Prostate gland (tissue), 2 donors: Measurements from ENCODE around the gene RIPOR1. TPM values are rescaled to one million over a fixed set of nuclear protein-coding genes. Genes with fewer than 3 reads are reported as not detected.

Source experiments
- DNase-seq: peaks from one replicate; pipeline ENCODE4 v3.0.0-alpha.2; 2019; ENCODE audit warnings: low spot score
- H3K27ac ChIP-seq, 2 donors: fragments of 200-600 bp; sonication (generic); 2 replicates each; pipeline ENCODE4 v1.5.1; 2017 to 2019
- H3K27me3 ChIP-seq: fragments of 200-600 bp; sonication (generic); replicated peaks from 2 replicates; pipeline ENCODE4 v1.5.1; 2019; ENCODE audit not compliant: insufficient read depth
- H3K36me3 ChIP-seq, 2 donors: fragments of 200-600 bp; sonication (generic); 1 replicate in 1 of 2; 2 replicates in 1 of 2; pipeline versions ENCODE4 v1.5.1 to v1.8.1; 2017 to 2019
- H3K4me1 ChIP-seq: fragments of 200-600 bp; sonication (generic); replicated peaks from 2 replicates; pipeline ENCODE4 v1.5.1; 2019
- H3K4me3 ChIP-seq, 2 donors: fragments of 200-600 bp; sonication (generic); 2 replicates each; pipeline ENCODE4 v1.5.1; 2017 to 2019
- H3K9me3 ChIP-seq: fragments of 200-600 bp; sonication (generic); 2 replicates; pipeline ENCODE4 v1.5.1; 2017
- POLR2A ChIP-seq: fragments of 450-650 bp; IDR thresholded peaks from one replicate; pipeline ENCODE4 v1.6.1; 2016; ENCODE audit warnings: antibody characterized with exemption, mild to moderate bottlenecking
- POLR2AphosphoS5 ChIP-seq: sonication (generic); formaldehyde crosslinking; IDR thresholded peaks from one replicate; pipeline ENCODE4 v1.6.1; 2017; ENCODE audit warnings: antibody characterized with exemption
- WGBS: methylation state at CpG from one replicate; pipeline ENCODE4 v1.1.5; 2018; 5-methylcytosine and 5-hydroxymethylcytosine counted together
- intact Hi-C: fragments of 100-400 bp; cut with DNase I; formaldehyde crosslinking; loops from one replicate; pipeline ENCODE4 v1.14.2; 2022
- total RNA-seq, 2 donors: library from RNA; depleted of rRNA; stranded (reverse); fragments of >200 nt; gene quantifications; one replicate each; pipeline ENCODE4 v1.1.0, GENCODE V29; 2016
- TF ChIP-seq, protein P1 (sequence below), 4 experiments: fragments of 200-600 bp in 2 of 4; fragments of 450-650 bp in 2 of 4; sonication (generic) in 2 of 4; IDR thresholded peaks; 1 replicate in 3 of 4; 2 replicates in 1 of 4; pipeline ENCODE4 v1.5.1; 2016 to 2019; ENCODE audit warnings: antibody characterized with exemption in 4 of 4, mild to moderate bottlenecking in 2 of 4, moderate library complexity in 2 of 4

Gene RIPOR1
- total RNA-seq, 2 donors from 2014 or later, result 32.5 to 121 TPM

DNA sequence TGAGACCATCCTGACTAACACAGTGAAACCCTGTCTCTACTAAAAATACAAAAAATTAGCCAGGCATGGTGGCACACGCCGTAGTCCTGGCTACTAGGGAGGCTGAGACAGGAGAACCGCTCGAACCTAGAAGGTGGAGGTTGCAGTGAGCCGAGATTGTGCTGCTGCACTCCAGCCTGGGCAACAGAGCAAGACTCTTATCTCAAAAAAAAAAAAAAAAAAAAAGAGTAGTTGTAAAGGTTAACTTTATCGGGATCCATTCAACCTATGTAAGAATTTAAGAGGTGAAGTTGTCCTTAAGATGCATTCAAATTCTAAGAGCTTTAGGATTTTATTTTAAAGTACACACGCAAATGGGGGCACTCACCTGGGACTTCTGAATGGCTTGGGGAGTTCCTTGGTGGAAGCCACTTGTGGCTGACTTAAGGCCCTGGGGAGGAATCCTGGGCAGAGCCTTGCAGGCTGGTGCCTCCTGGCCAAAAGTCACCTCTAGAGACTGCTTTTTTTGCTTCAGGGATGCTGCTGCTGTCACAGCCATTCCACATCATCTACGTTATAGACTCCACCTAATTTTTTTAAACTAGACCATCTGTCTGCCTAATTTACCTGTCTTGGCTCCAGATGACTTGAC lies 37.0 kb downstream of the RIPOR1 start:
- intact Hi-C loops, result no loop called here
- no peak for DNase-seq
- Histone ChIP-seq H3K4me1 (peaks cover 14% of the 10 kb centered on the region), H3K4me3 (no peak overlapping the region), H3K9me3 (no peaks in the 10 kb centered on the region), H3K27ac (no peak overlapping the region), H3K36me3 (no peaks in the 10 kb centered on the region), H3K27me3 (no peaks in the 10 kb centered on the region)
- no peak for TF ChIP-seq POLR2A
- TF ChIP-seq, protein P1, sequence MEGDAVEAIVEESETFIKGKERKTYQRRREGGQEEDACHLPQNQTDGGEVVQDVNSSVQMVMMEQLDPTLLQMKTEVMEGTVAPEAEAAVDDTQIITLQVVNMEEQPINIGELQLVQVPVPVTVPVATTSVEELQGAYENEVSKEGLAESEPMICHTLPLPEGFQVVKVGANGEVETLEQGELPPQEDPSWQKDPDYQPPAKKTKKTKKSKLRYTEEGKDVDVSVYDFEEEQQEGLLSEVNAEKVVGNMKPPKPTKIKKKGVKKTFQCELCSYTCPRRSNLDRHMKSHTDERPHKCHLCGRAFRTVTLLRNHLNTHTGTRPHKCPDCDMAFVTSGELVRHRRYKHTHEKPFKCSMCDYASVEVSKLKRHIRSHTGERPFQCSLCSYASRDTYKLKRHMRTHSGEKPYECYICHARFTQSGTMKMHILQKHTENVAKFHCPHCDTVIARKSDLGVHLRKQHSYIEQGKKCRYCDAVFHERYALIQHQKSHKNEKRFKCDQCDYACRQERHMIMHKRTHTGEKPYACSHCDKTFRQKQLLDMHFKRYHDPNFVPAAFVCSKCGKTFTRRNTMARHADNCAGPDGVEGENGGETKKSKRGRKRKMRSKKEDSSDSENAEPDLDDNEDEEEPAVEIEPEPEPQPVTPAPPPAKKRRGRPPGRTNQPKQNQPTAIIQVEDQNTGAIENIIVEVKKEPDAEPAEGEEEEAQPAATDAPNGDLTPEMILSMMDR (IDR thresholded peaks at IDR 0.05), result no peak
- TF ChIP-seq POLR2AphosphoS5, result no peak
- 95% methylated on average over 8 of the region's 8 CpGs for WGBS

DNA sequence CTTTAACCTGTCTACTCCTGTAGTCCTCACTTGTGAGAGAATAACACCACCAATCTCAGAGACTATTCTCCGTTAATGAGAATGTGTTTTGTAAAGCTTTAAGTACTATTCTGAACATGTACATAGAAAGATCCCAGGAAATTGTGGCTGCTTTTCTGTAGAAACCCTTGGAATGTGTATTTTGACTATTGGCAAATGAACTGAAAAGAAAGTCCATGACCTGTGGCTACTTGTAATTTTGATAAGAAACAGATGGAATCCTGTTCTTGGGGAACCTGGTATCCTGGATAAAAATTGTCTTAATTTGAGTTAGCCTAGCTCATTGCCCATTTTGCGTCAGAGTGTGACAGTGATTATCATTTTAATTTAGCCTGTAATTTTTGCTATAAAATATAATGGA lies 42.8 kb downstream of the RIPOR1 start:
- H3K9me3 ChIP-seq, result no peaks in the 10 kb centered on the region
- H3K4me1 ChIP-seq, result no peaks in the 10 kb centered on the region
- H3K36me3 ChIP-seq, result no peaks in the 10 kb centered on the region
- H3K27ac ChIP-seq, result no peak overlapping the region
- no peaks in the 10 kb centered on the region for H3K27me3 ChIP-seq
- intact Hi-C loops, result no loop called here
- H3K4me3 ChIP-seq, result no peak overlapping the region
- DNase-seq, result no peak
- WGBS, result 90% methylated on average over 2 of the region's 2 CpGs
- TF ChIP-seq, protein P1 (IDR thresholded peaks at IDR 0.05), result no peak
- no peak for TF ChIP-seq POLR2AphosphoS5
- no peak for TF ChIP-seq POLR2A

DNA sequence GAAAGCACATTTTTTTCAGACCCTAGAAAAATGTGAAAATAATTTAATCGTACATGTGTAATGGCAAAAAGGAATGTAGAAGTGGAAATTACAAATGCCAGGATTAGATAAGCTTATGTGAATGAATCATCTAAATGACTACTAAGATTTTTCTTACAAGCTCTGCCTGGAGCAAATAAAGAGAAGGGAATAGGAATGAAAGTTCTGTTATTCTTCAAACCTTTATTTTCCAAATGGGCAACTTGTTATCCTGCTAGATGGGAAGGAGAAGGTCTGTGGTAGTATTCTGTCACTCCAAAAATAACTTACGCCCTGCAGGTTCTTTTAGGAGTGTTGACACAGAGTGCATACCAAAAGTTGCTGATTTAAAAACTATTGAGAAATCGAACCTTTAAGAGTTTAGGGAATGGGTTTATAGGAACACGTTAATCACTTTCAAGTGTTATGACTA lies 43.4 kb downstream of the RIPOR1 start:
- WGBS, result 43% methylated on average over 4 of the region's 4 CpGs
- intact Hi-C loops, result no loop called here
- no peak for DNase-seq
- Histone ChIP-seq H3K4me1 (no peaks in the 10 kb centered on the region), H3K27ac (no peak overlapping the region), H3K27me3 (no peaks in the 10 kb centered on the region), H3K4me3 (no peak overlapping the region), H3K36me3 (no peaks in the 10 kb centered on the region), H3K9me3 (no peaks in the 10 kb centered on the region)
- TF ChIP-seq, protein P1 (IDR thresholded peaks at IDR 0.05), result no peak
- no peak for TF ChIP-seq POLR2AphosphoS5
- no peak for TF ChIP-seq POLR2A

DNA sequence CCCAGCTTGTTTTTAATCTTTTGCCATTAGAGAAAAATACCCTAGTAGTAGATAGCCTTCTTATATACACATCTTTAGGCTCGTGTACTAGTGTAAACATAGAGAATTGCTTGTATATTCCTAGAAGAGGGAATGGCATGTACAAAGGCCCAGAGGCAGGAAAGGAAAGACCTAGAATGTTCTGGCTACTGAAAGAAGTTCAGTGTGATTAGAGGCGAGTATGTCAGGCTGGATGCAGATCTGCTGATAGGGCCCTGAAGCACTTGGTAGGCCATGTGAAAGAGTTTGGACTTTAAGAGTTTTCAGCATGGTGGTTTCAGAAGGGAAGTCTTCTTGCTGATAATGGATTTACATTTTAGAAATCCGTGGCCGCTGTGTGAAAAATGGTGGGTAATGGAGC lies 51.1 kb downstream of the RIPOR1 start:
- DNase-seq, result no peak
- Histone ChIP-seq H3K36me3 (no peaks in the 10 kb centered on the region), H3K4me3 (no peak overlapping the region), H3K9me3 (no peaks in the 10 kb centered on the region), H3K4me1 (no peaks in the 10 kb centered on the region), H3K27me3 (no peaks in the 10 kb centered on the region), H3K27ac (no peak overlapping the region)
- TF ChIP-seq POLR2A (no peak), POLR2AphosphoS5 (no peak)
- TF ChIP-seq, protein P1 (IDR thresholded peaks at IDR 0.05), result no peak
- WGBS, result 86% methylated on average over 4 of the region's 4 CpGs
- intact Hi-C loops, result no loop called here

DNA sequence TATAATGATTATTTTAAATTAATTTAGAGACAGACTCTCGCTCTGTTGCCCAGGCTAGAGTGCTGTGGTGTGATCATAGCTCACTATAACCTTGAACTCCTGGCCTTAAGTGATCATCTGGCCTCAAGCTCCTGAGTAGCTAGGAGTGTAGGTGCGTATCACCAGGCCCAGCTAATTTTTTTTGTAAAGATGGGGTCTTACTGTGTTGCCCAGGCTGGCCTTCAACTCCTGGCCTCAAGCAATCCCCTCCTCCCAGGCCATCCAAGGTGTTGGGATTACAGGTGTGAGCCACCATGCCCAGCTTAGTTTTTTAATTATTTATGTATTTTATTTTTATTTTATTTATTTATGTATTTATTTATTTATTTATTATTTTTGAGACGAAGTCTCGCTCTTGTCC lies 51.6 kb downstream of the RIPOR1 start:
- no peak for TF ChIP-seq POLR2AphosphoS5
- no peak for TF ChIP-seq POLR2A
- TF ChIP-seq, protein P1 (IDR thresholded peaks at IDR 0.05), result no peak
- Histone ChIP-seq H3K4me3 (no peak overlapping the region), H3K27me3 (no peaks in the 10 kb centered on the region), H3K27ac (no peak overlapping the region), H3K9me3 (no peaks in the 10 kb centered on the region), H3K36me3 (no peaks in the 10 kb centered on the region), H3K4me1 (no peaks in the 10 kb centered on the region)
- 96% methylated on average over 4 of the region's 4 CpGs for WGBS
- no peak for DNase-seq
- intact Hi-C loops, result no loop called here
